Neutrophil (primary cell): ENCODE results near the gene BOC.
A peak's percentile ranks its signal among the peaks of the same experiment; 100 is the strongest.

Experiments used
- H3K27ac ChIP-seq: fragments of 200-600 bp; sonication (generic); 2 replicates; pipeline ENCODE4 v1.5.1; 2016; ENCODE audit warnings: mild to moderate bottlenecking, moderate library complexity
- H3K27me3 ChIP-seq: fragments of 200-600 bp; sonication (generic); 2 replicates; pipeline ENCODE4 v1.6.0; 2016; ENCODE audit warnings: mild to moderate bottlenecking
- H3K36me3 ChIP-seq: fragments of 200-600 bp; sonication (generic); 2 replicates; pipeline ENCODE4 v1.5.1; 2017
- H3K4me1 ChIP-seq, 2 experiments: fragments of 200-600 bp in 1 of 2; sonication (generic) in 1 of 2; 1 replicate in 1 of 2; 2 replicates in 1 of 2; pipeline versions ENCODE4 v1.5.1 to v1.6.1; 2013 to 2016; ENCODE audit warnings: low read depth in 1 of 2, low read length in 1 of 2, mild to moderate bottlenecking in 1 of 2, moderate library complexity in 1 of 2; ENCODE audit not compliant: control insufficient read depth in 1 of 2, insufficient read depth in 1 of 2
- H3K4me3 ChIP-seq, 2 experiments: fragments of 200-600 bp in 1 of 2; sonication (generic) in 1 of 2; 1 replicate in 1 of 2; 2 replicates in 1 of 2; pipeline ENCODE4 v1.5.1; 2013 to 2016; ENCODE audit warnings: low read depth in 1 of 2, low read length in 1 of 2, mild to moderate bottlenecking in 1 of 2, moderate library complexity in 1 of 2
- H3K9me3 ChIP-seq: fragments of 200-600 bp; sonication (generic); 2 replicates; pipeline ENCODE4 v1.5.1; 2016
- CTCF ChIP-seq: fragments of 200-600 bp; sonication (generic); IDR thresholded peaks from 2 replicates; pipeline ENCODE4 v1.5.1; 2016; ENCODE audit warnings: antibody characterized with exemption

Gene BOC

DNA sequence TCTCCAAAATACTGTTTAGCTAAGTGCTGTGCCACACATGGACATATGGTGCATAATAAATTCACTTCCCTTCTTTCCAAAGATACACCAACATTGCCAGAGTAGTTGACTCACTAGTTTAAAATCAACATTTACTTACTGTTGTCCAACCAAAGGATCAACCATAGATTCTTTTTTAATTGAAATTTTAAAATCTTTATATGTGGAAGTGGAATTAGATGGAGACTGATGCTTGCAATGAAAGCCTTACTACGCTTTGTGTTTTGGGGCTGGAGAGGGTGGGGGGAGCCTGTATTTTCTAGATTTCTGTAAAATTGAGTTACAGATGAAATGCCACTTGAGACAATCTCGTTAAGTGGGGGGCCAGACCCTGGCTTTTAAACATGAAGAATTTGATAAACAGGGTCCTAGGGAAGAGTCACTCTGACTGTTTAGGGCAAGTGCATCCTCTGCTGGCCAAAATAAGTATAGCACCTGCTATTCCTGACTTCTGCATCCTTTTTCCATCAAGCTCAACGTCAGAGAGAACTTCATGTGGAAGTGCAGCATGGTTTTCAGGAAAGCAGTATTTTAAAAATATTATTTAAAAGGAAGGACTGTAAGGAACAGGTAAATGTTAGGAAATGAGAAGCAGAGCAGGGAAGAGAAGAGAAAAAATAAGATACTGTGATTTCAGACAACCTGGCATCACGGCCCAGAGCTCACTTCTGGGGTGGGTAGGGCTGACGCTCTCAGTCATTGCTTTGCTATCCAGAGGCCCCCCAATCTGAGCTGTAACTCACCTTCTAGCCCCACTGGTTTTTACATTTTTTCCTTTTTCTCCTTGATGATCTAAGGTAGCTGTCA, 76.7 kb downstream of the BOC start:
- Histone ChIP-seq H3K4me3 (no peak overlapping the region), H3K27me3 (no peaks in the 10 kb centered on the region), H3K36me3 (no peaks in the 10 kb centered on the region), H3K27ac (no peak overlapping the region), H3K4me1 (no peaks in the 10 kb centered on the region), H3K9me3 (no peaks in the 10 kb centered on the region)
- peak; percentile 67 for TF ChIP-seq CTCF

DNA sequence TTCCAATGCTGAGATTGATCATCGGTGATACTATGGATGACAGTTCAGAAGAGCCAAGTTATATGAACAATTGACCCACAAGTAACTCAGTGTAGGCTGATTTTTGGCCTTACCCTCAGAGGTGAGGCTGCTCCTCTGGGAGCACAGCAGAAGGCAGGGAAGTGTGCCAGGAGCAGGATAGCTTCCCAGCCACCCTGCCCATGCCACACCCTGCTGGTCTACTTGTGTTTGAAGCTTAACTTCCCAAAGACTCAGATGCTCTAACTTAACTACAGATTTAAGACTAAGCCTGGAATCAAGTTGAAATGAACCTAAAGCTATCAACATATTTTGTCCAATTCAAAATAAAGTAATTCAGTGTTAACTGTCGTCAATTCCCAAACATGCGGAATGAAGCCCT, 77.5 kb downstream of the BOC start:
- no peaks in the 10 kb centered on the region for H3K4me1 ChIP-seq
- no peak for TF ChIP-seq CTCF
- no peak overlapping the region for H3K4me3 ChIP-seq
- H3K36me3 ChIP-seq: no peaks in the 10 kb centered on the region
- H3K27me3 ChIP-seq: no peaks in the 10 kb centered on the region
- H3K27ac ChIP-seq: no peak overlapping the region
- no peaks in the 10 kb centered on the region for H3K9me3 ChIP-seq

DNA sequence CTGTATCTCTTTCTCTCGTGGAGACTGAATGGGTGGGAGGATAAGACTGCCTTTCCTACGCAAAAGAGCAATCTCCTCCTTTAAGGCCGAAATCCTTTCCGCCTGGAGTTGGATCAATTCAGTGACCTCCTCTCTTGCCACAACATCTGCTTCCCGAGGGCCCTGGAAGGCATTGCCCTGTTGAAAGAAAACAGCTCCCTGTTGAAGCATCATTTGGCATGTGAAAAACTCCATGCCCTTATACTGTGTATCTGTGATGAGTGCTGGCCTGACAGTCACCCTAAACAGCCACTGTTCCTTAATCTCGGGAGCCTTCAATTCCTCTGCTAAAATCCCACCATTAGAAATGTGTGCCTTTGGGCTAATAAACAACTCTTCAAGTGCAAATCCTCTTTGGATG, 80.2 kb downstream of the BOC start:
- no peaks in the 10 kb centered on the region for H3K36me3 ChIP-seq
- no peaks in the 10 kb centered on the region for H3K27me3 ChIP-seq
- no peak for TF ChIP-seq CTCF
- H3K4me1 ChIP-seq: no peaks in the 10 kb centered on the region
- no peak overlapping the region for H3K27ac ChIP-seq
- no peak overlapping the region for H3K4me3 ChIP-seq
- no peaks in the 10 kb centered on the region for H3K9me3 ChIP-seq

DNA sequence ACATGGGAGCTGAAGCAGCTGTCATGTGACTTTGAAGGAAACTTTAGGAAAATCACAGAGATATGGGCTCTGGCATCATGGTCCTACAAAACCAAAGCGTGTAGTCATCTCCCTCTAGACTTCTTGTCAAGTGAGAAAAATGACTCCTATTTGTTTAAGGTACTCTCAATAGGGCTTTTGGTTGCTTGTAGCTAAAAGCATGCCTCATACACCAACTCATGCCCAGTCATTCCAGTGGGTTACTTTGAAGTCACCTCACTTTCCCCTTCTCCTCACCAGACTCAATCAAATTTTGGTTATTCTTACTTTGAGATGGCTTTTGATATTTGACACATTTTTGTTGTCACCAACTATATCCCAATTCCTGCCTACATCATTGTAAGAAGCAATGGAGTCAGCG, 81.6 kb downstream of the BOC start:
- no peaks in the 10 kb centered on the region for H3K4me1 ChIP-seq
- H3K27me3 ChIP-seq: no peaks in the 10 kb centered on the region
- no peak overlapping the region for H3K4me3 ChIP-seq
- no peak for TF ChIP-seq CTCF
- H3K27ac ChIP-seq: no peak overlapping the region
- H3K36me3 ChIP-seq: no peaks in the 10 kb centered on the region
- H3K9me3 ChIP-seq: no peaks in the 10 kb centered on the region

DNA sequence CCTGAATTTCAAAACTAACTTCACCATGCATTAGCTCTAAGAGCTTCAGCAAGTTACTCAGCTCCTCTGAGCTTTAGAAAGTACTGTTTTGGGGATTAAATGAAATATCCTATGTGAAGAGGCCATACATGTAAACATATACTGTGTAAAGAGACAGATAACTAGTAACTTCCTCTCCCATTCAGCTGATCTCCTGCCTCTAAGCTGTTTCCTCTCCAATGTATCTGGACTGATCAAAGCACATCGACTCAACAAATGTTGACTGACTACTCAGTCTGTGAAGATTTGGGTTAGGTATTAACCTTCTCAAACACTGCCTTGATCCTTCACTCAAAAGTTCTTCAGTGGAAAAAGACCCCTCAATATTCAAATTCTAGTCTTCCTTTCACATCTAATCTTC, 82.0 kb downstream of the BOC start:
- Histone ChIP-seq H3K4me3 (no peak overlapping the region), H3K36me3 (no peaks in the 10 kb centered on the region), H3K27ac (no peak overlapping the region), H3K4me1 (no peaks in the 10 kb centered on the region), H3K27me3 (no peaks in the 10 kb centered on the region), H3K9me3 (no peaks in the 10 kb centered on the region)
- no peak for TF ChIP-seq CTCF
